ENCODE data around the gene HECTD2. TPM values are rescaled to one million over a fixed set of nuclear protein-coding genes. Genes with fewer than 3 reads are reported as not detected.
"Not testable (repeated sequence)": the region's sequence is repeated elsewhere in the genome, so short reads cannot be mapped to it uniquely, and the experiment has no call there.

HECTD2 gene
- total RNA-seq, 1 experiment from 2014 or later: 10.0 TPM

- DNase-seq (ENCODE audit: low read depth): no peak
Observed at GRCh38 chr10:91474009-91474408, 63.9 kb downstream of the HECTD2 start.

GRCh38 chr10:91477236-91477635 is 67.1 kb downstream of the HECTD2 start:
- DNase-seq (ENCODE audit: low read depth): no peak

GRCh38 chr10:91479583-91479982 is 69.4 kb downstream of the HECTD2 start:
- no peak for DNase-seq (ENCODE audit: low read depth)

- DNase-seq (ENCODE audit: low read depth): no peak
Observed at GRCh38 chr10:91487911-91488582, 77.9 kb downstream of the HECTD2 start.

- DNase-seq (ENCODE audit: low read depth): peak; percentile 56
Observed at GRCh38 chr10:91493313-91493712, 83.2 kb downstream of the HECTD2 start.

GRCh38 chr10:91495402-91495801 is 85.3 kb downstream of the HECTD2 start:
- DNase-seq (ENCODE audit: low read depth): no peak

- no peak for DNase-seq (ENCODE audit: low read depth)
Observed at GRCh38 chr10:91496016-91496415, 85.9 kb downstream of the HECTD2 start.

- DNase-seq (ENCODE audit: low read depth): peak; percentile 74
Observed at GRCh38 chr10:91511549-91512330, 101.6 kb downstream of the HECTD2 start.

GRCh38 chr10:91512458-91512857 is 102.3 kb downstream of the HECTD2 start:
- no peak for DNase-seq (ENCODE audit: low read depth)

GRCh38 chr10:91513598-91514424 is 103.7 kb downstream of the HECTD2 start:
- DNase-seq (ENCODE audit: low read depth): no peak

- DNase-seq (ENCODE audit: low read depth): no peak
Observed at GRCh38 chr10:91514787-91515186, 104.6 kb downstream of the HECTD2 start.

GRCh38 chr10:91517394-91517793 is 107.2 kb downstream of the HECTD2 start:
- no peak for DNase-seq (ENCODE audit: low read depth)

GRCh38 chr10:91519899-91520514 is 109.9 kb downstream of the HECTD2 start:
- no peak for DNase-seq (ENCODE audit: low read depth)

- no peak for DNase-seq (ENCODE audit: low read depth)
Observed at GRCh38 chr10:91520661-91521060, 110.5 kb downstream of the HECTD2 start.

GRCh38 chr10:91521439-91521838 is 111.3 kb downstream of the HECTD2 start:
- no peak for DNase-seq (ENCODE audit: low read depth)

- DNase-seq (ENCODE audit: low read depth): no peak
Observed at GRCh38 chr10:91525896-91526712, 116.0 kb downstream of the HECTD2 start.

GRCh38 chr10:91528080-91528479 is 117.9 kb downstream of the HECTD2 start:
- no peak for DNase-seq (ENCODE audit: low read depth)

GRCh38 chr10:91528768-91529167 is 118.6 kb downstream of the HECTD2 start:
- DNase-seq (ENCODE audit: low read depth): no peak

- DNase-seq (ENCODE audit: low read depth): not testable (repeated sequence)
Observed at GRCh38 chr10:91534789-91535188, 124.6 kb downstream of the HECTD2 start.

- no peak for DNase-seq (ENCODE audit: low read depth)
Observed at GRCh38 chr10:91536111-91536510, 126.0 kb downstream of the HECTD2 start.

- no peak for DNase-seq (ENCODE audit: low read depth)
Observed at GRCh38 chr10:91536733-91537132, 126.6 kb downstream of the HECTD2 start.

All from RPMI7951 (cell line).